GM20000 (cell line): Measurements from ENCODE around the gene MSTO1.
"Not testable (repeated sequence)": the region's sequence is repeated elsewhere in the genome, so short reads cannot be mapped to it uniquely, and the experiment has no call there.

Experiments
- DNase-seq: peaks from one replicate; pipeline ENCODE4 v3.0.0; 2012; ENCODE audit warnings: low spot score
- CTCF ChIP-seq: IDR thresholded peaks from 2 replicates; pipeline ENCODE4 v1.5.1; 2012; ENCODE audit warnings: mild to moderate bottlenecking, control low read depth; ENCODE audit errors: extremely low read depth, missing control alignments

Gene MSTO1

GRCh38 chr1:155657463-155657862 lies 47.4 kb downstream of the MSTO1 start:
- no peak for DNase-seq
- no peak for TF ChIP-seq CTCF

GRCh38 chr1:155661239-155661638 lies 51.2 kb downstream of the MSTO1 start:
- DNase-seq, result not testable (repeated sequence)
